Kidney tubule cell (primary cell): ENCODE measurements around the gene PPDPF.

Source experiments
- DNase-seq: peaks from one replicate; pipeline ENCODE4 v3.0.0-alpha.2; 2018; ENCODE audit warnings: low spot score

PPDPF gene

GRCh38 chr20:63522091-63522868 lies 1.7 kb downstream of the PPDPF start:
- DNase-seq, result no peak

DNA sequence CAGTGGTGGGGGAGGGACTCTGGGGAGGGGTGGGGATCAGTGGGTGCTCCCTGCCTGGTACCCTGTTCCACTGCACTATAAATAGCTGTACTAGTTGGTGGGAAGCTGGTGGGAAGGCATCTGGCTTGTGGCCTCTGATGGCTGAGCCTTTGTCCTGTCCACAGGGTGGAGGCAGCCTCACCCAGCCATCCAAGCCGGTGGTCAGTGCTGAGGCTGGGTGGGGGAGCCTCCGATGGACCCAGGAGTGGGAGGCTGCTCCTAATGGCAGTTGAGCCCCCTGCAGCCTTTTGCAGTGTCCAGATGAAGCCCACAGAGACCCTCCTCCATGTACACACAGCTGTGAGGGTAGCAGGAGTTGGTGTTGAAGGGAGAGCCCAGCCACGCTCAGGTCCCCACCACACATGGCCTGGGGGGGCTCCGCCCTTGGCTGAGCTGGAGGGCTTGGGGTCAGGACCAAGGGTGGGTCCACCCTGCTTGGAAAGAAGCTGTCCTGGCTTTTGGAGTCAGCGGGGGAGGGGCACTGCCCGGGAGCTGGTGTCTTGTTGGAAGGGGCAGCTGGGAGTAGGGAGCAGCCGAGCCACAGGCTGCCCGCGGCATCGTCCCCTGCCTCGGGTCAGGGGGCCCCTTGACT lies 2.5 kb downstream of the PPDPF start:
- DNase-seq, result no peak

- no peak for DNase-seq
Measured at GRCh38 chr20:63525185-63525584, 4.6 kb downstream of the PPDPF start.

DNA sequence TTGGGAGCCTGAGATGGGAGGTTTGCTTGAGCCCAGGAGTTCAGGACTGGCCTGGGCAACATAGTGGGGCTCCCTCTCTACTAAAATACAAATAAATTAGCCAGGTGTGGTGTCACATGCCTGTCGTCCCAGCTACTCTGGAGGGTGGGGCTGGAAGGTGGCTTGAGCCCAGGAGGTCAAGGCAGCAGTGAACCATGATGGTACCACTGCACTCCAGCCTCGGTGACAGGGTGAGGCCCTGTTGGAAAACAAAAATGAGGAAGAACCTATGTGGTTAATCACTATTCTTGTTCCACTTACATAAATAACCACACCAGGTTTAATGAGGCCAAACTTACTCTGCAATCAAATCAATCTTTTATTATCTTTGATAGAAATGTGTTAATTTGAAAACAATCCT lies 5.4 kb downstream of the PPDPF start:
- DNase-seq, result peak; percentile 48

GRCh38 chr20:63527184-63527583 lies 6.6 kb downstream of the PPDPF start:
- DNase-seq, result no peak

DNA sequence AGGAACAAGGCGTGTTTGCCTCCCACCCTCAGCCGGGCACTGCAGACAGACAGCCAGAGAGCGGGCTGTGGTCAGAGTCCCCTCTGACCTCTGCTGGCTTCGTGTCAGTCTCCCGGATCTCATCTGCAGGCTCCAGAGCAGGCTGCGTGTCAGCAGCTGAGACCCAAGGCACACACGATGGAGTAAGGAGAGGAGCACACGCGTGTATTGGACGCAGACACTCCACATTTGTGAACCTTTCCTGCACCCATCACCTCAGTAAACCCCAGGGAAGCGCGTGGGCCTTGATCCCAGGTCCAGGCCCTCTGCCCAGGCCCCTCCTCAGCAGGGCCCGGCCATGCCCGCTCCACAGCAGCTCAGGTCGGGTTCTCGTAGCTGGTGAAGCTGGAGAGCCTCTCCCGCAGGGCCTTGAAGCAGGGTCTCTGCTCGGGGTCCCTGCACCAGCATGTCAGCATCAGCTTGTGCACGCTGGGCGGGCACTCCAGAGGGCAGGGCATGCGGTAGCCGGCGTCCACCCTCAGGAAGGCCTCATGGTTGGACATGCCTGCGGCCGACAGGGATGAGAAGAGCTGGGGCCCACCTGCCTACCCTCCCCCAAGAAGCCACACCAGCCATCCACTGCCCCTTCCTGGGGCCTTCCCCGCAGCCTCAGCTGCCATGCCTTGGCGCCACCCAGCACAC lies 8.8 kb downstream of the PPDPF start:
- DNase-seq, result no peak

DNA sequence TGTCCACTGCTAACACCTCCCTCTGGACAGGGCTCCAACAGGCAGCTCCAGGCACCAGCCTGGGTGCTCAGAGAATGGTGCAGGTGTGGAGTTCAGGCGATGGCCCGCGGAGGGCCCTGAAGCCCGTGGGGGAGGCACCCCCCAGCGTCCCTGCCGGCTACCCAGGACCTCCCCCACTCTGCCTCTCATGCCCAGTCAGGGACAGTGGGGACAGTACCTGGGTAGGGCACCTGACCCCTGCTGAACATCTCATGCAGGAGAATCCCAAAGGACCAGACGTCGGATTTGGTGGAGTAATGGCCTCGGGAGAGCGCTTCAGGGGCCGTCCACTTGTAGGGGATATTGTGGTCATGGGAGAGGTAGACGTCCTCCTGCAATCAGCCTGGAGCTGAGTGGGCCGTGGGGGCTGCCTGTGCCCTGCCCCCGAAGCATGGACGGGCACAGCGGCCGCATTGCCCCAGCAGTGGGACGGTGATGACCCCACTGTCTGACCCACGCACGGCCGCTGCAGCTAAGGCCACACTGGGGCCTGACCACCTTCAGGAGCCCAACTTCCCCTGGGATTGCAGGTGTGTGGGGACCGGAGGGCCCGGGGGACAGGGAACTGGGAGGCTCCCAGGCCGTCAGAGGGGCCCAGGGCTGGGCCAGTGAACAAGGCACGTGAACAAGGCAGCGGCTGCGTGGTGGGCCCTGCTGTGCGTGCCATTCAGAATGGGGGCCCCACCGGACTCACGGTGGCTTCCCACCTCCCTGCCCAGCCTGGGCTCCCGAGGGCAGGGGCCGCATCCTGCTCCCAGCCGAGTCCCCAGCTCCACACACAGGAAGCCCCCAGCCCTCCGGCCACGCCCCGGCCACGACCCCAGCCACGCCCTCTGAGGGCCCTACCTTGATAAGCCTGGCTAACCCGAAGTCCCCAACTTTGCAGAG lies 9.6 kb downstream of the PPDPF start:
- DNase-seq, result no peak

DNA sequence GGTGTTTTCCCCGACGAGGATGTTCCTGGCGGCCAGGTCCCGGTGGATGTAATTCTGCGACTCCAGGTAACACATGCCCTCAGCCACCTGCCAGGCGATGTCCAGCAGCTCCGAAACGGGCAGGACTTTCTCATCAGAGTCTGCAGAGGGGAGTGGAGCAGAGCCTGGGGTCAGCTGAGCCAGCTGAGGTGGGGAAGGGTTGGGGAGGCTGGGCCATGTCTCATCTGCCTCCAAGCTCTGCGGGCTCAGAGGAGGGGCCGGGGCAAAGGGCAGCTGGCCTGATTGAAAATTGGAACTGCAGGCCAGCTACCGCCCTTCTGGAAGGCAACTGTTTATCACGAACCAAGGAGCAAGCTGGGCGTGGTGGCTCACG lies 10.2 kb downstream of the PPDPF start:
- no peak for DNase-seq

DNA sequence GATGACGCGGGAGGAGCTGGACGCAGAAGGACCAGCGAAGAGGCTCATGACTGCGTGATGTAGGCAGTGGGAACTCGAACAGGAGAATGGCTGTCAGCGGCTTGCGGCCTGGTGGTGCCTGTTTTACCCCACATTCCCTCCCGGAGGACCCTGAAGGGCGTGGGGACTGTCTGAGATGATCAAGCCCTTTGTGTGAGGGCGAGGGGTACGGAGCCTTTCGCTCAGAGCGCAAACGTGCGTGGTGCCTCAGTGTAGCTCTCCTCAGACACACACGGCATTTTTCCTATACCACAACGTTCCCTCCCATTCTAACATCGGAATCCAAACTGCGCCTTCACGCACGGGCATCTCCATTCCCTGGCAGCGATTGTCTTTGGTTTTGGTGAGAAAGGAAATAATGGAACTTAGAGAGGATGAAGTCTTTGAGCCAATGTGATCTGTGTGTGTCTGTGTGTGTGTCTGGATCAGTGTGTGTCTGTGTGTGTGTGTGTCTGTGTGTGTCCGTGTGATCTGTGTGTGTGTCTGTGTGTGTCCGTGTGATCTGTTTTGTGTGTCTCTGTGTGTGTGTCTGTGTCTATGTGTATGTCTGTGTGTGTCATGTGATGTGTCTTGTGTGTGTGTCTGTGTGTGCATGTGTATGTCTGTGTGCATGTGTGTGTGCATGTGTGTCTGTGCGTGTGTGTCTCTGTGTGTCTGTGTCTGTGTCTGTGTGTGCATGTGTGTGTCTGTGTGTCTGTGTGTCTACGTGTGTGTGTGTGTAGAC lies 11.3 kb downstream of the PPDPF start:
- DNase-seq, result no peak

DNA sequence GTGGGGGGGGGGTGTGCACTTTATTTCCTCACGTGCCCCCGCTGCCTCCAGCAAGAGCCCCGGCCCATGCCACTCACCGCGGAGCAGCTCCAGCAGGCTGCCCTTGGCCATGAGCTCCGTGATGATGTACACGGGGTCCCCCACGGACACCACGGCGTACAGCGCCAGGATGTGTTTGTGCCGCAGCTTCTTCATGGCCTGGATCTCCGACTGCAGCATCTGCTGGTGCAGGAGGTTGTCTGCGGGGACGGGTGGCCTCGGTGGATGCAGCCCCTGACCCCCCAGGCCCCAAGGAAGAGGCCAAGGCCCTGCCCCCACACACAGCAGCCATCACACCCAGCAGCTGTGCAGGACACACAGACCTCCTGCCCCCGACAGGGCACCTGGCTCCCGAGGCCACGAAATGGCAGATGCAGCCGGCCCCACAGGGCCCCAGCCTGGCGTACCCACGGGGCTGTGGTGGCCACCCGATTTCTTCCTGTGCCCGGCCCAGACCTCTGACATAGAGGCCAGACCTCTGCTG lies 11.9 kb downstream of the PPDPF start:
- DNase-seq, result no peak

DNA sequence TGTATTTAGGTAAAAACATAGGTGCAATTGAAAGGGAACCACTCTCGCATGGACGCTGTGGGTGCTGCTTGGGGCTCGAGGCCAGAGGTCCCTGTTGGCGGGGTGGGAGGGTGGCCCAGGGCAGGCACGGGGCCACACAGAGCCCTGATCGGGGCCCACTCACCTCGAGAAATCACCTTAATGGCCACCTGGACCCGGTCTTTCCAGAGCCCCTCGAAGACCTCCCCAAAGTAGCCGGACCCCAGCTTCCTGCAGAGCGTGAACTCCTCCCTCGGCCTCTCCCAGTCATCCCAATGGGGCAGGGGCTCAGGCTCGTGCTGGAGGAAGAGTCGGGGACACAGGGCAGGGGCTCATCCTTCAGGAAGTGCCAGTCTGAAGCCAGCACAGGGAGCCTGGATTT lies 12.8 kb downstream of the PPDPF start:
- no peak for DNase-seq

GRCh38 chr20:63533871-63534393 lies 13.4 kb downstream of the PPDPF start:
- no peak for DNase-seq

- DNase-seq, result no peak
Measured at GRCh38 chr20:63534427-63534830, 13.9 kb downstream of the PPDPF start.

DNA sequence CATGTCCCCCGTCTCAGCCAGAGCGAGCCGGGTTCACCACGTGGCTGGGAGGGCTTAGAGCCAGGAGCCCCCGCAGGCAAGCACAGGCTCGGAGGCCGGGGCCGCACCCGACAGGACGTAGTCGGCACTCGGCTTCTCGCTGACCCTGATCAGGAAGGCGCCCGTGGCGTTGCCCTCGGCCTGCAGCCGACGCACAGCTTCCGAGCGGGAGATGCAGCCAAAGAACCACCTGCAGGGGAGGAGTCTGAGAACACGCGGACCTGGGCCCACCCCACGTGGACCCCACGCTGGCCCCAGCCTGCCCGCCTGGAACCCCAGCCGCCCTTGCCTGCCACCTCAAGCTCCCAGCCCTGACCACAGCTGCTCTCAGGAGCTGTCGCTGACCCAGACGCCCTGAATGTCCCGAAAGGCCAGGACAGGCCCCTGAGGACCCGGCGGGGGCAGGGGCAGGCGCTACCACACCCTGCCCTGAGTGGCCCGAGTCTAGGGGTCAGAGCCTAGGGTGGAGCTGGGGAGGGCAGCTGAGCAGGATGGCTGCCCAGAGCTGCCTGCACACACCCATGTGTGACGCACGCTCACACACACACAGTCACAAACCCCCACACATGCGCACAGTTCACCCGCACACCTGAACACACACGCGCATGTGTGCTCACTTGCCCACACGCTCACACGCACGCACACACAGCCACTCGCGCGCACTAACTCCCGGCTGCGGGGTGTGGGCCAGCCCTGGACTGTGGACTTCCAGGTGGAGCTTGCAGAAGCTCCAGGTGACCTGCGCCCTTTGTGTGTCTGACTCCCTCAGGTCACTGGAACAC lies 14.5 kb downstream of the PPDPF start:
- no peak for DNase-seq

GRCh38 chr20:63536241-63536977 lies 15.8 kb downstream of the PPDPF start:
- DNase-seq, result peak; percentile 40

GRCh38 chr20:63536997-63537524 lies 16.5 kb downstream of the PPDPF start, which contains the start of gene PTK6:
TSS of gene PTK6 (minus strand) at chr20:63537376. CDS start at chr20:63537314, 62 bp downstream.
- no peak for DNase-seq

GRCh38 chr20:63537525-63538203 lies 17.1 kb downstream of the PPDPF start:
- peak; percentile 97 for DNase-seq
